ENCODE data around the gene C1orf146.
"Not testable (repeated sequence)": the region's sequence is repeated elsewhere in the genome, so short reads cannot be mapped to it uniquely, and the experiment has no call there.

Gene C1orf146, protein sequence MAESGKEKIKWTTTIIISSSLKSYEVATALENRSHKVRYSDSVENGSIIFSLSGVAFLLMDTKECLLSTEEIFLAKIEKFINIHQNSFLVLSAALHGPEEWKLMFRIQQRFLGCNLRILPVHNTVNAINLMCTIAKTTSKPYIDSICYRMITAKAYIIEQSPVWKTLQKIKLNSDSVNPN

DNA sequence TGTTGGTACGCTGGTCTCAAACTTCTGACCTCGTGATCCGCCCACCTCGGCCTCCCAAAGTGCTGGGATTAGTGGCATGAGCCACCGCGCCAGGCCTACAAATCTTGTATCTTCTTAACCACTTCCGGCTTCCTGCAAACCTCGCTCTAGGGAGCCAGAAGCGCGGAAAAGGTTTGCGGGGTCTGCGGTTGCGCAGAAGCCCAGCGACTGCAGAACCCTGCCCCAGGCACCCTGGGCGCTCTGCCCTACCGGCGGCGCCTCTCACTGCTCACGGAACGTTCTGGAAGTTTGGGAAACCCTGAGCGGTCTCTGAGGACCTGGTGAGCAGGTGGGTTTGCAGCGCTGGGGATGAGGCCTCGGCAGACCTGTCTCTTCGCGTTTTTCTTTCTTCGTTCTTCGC lies at the start of gene C1orf146:
C1orf146 (plus strand) TSS at position 195 of the 400 bp plus-strand sequence. CDS start 13,506 bp downstream, outside the sequence.
- DNase-seq (ENCODE audit: low spot score) (no peak), FAIRE-seq (no peak)

DNA sequence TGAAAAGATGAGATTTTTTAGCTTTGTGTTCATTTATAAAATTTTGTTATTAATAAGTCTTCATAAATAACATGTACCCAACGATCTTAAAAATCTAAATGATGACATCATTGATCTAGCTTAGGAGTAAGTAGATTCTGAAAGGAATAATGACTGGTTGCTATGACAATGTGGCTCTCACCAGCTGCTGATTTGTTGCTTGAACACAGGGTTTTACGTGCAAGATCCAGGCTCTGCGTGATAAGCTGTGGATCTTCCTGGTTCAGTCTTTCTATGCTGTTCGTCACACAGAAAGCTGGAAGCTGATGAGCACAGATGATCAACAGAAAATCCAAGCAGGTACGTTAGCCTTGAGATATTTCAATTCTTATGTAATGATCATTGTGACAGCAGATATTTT lies 49.1 kb upstream of the C1orf146 start:
- DNase-seq (ENCODE audit: low spot score) (no peak), FAIRE-seq (no peak)

DNA sequence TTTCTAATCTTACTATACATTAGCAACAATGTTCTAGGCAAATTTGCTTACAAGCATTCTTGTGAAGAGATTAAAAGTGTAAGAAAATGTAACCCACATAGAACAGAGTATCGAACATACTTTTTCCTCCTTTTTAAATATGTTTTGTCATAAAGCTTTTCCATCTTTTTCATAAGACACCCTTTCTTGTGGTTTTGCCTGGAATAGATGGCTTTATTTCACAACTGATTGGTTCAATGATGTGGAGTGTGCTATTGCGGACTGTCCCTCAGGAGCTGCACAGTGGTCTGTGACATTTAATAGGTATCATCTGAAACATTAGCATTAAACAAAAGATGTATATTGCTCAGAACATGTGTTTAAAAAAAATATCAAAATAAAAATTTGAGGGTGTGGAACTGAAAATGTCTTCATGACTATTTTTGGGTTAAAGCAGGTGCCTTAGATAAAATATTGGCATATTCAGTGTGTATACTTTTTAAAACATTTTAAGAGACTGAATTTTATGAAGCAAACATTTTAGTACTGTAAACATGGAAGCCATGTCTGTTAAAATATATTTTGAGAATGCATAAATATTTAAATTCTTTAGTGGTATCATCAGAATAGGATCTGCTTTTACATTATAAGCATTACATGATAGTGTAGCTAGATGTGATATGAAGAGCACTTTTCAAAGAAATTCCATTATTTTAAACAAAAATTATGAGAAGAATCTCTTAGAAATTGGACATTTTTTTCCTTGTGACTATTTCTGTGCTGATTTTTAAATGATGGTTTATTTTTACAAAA lies 48.3 kb upstream of the C1orf146 start:
- FAIRE-seq (no peak), DNase-seq (ENCODE audit: low spot score) (no peak)

DNA sequence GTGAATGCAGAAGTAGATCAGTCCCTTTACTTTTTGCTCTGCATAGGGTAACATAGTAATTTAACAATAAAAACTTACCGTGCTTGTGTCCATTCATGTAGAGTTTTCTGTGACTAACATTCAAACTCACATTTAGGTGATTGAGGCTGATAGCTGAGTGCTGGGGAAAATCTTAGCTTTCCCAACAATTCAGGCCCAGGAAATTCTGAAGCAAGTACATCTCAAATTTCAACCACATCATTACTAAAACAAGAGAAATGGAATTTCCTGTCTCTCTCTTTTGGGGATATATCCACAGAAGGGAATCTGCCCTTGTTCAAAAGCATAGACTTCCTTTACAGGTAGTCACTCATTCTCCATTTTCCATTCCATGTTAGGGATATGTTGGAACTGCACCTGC lies 33.1 kb upstream of the C1orf146 start:
- no peak for FAIRE-seq

DNA sequence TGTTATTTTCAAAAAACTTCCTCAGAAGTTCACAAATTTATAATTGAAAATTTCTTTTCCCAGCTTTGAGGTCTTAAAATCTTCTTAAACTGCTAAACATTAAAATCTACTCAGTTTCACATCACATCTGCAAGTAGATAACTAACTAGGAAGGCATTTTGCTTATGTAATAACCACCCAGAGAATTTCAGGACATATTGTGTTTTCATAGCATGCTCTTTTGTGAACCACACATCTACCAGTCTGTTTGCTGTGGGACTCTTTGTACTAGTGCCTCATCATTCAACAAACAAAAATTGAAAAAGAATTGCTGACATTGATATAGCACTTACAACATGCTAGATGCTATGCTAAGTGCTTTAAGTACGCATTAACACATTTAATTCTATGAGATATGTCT lies 31.6 kb upstream of the C1orf146 start:
- no peak for DNase-seq (ENCODE audit: low spot score)
- FAIRE-seq: no peak

More for the DNA sequence above, 33.1 kb upstream of the C1orf146 start:
- peak; percentile 16 for DNase-seq (ENCODE audit: low spot score)

DNA sequence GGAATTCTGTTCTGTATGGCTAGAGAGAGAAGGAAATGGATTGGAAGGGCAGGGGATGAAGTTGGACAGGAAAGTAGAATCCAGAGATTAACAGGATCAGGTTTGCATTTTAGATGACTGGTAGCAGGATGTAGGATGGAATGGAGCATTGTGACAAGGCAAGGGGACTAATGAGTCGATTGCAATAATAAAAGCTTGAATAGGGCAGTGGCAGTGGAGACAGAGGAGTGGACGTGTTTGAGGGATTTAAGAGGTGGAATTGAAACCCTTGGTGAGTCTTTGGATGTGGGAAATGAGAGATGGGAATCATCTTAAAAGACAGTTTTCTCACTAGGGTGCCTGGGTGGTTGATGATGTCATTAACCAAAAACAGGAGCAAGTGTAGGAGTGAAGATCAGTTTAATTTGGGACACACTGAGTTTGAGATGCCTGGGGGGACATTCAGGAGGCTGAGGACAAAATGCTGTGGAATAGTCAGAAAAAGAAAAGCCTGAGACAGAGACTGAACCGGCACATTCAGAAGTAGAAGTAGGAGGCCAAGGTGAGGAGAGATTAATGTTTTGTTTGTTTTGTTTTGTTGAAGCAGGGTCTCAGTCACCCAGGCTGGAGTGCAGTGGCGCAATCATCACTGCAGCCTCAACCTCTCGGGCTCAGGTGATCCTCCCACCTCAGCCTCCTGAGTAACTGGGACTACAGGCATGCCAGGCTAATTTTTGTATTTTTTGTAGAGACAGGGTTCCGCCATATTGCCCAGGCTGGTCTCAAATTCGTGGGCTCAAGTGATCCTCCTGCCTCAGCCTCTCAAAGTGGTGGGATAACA lies 29.1 kb upstream of the C1orf146 start:
- FAIRE-seq (no peak), DNase-seq (ENCODE audit: low spot score) (no peak)

DNA sequence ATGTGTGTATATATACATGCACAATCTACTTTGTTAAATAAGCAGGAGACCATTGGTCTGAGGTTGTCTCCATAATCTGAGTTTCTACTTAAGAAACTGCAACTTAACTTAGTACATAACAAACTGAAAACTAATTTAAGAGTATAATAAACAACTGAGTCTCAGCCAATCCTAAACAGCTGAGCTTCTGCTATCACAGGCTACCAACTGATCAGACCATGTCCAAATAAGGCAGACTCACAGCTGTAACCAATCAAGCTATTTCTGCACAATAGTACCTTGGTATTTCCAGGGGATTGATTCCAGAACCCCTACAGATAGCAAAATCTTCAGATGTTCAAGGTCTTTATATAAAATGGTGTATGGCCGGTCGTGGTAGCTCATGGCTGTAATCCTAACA lies 26.0 kb upstream of the C1orf146 start:
- DNase-seq (ENCODE audit: low spot score) (no peak), FAIRE-seq (no peak)

DNA sequence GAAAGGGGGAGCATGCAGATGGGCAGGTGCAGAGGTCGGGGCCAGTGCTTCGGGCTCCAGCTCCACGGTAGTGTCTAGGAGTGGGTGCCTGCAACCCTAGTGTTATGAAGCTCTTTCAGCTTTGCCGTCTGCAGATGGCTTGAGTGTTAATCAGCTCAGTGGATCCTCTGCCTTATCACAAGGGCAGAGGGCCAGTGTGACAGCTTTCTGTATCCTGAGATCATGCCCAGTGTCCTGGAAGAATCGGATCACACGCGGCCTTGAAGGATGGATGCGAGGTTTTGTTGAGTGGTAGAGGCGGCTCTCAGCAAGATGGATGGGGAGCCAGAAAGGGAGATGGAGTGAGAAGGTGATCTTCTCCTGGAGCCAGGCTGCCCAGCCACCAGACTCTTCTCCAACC lies 25.5 kb upstream of the C1orf146 start:
- no peak for FAIRE-seq
- DNase-seq (ENCODE audit: low spot score): no peak

DNA sequence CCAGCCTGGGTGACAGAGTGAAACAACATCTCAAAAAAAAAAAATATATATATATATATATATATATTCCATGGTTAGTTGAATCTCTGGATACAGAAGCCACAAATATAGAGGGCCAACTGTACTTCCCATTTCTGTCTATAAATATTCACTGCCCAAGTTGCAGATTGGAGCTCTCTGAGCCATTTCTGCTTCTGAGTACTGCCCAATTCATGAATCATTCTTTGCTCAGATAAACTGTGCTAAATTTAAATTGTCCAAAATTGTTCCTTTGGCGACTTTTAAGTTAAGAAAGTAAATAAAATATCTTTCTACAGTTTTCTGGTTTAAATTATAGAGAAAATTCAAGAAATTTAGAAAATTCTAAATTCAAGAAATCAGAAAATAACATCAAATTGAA lies 23.2 kb upstream of the C1orf146 start:
- FAIRE-seq (no peak), DNase-seq (ENCODE audit: low spot score) (no peak)

DNA sequence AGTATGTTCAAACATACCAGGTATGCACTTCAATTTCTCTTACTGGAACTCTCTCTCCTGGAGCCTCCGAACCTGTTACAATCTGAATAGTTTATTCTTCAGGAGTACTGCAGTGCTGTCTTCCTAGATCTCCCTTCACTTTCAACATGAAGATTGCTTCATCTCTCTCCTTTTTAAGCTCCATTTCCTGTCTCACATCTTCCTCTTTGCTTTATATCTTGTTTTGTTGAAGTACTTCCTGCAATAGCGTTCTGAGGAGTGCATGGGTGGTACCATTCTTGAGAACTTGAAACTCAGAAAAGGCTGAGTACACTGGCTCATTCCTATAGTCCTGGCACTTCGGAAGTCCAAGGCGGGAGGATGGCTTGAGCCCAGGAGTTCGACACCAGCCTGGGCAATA lies 15.7 kb upstream of the C1orf146 start:
- FAIRE-seq (no peak), DNase-seq (ENCODE audit: low spot score) (no peak)

DNA sequence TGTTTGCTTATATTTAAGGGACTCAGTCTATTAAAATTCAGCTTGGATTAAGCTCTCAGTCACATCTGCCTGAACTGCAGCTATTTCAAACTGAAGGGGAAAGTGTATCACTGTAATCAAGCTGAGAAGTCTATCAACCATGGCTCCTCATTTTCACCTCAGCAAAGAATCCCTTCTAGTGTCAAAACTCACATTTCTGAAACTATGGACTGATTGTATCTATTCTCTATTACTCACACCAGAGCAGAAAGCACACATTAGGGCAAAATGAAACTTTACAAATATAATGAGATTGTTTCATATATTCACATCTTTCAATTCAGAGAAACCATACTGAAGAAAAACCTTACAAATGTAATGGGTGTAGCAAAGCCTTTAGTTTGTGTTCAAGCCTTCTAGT lies 14.6 kb upstream of the C1orf146 start:
- FAIRE-seq: no peak
- DNase-seq (ENCODE audit: low spot score): no peak

DNA sequence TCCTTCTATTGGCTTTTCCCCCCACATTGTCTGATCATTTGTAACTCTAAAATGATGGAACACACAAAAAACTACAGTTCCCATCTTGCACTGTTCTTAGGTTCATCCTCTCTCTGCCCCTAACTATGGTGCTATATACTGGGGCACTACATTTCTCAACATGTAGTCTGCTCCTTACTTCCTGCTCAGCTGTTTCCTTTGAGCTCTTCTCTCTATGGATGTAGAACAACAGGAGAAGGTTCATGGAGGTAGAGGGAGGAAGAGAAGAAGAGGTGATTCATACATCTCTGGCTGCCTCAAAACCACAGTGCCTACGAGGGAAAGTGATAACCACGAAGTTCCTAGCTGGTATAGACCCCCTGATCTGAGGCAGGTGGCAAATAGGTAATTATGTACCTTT lies 7.0 kb upstream of the C1orf146 start:
- no peak for FAIRE-seq
- DNase-seq (ENCODE audit: low spot score): no peak

DNA sequence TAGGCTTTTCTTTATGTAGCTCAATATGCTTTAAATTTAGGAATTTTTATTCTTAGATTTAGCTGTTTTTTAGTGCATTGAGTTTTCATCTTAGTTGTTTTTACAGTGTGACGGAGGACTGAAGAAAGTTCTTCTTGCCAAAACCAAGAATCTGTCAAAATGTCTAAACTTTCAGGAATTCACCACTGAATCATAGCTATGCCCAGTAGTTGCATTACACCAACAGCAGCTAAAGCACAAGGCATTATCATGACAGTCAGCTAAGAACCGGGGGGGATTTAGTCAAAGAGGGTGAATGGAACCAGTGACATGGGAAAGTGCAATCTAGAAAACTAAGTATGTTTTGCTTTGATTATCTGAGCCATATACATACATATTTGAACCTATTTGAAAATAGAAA lies 6.5 kb upstream of the C1orf146 start:
- no peak for DNase-seq (ENCODE audit: low spot score)
- FAIRE-seq: no peak

DNA sequence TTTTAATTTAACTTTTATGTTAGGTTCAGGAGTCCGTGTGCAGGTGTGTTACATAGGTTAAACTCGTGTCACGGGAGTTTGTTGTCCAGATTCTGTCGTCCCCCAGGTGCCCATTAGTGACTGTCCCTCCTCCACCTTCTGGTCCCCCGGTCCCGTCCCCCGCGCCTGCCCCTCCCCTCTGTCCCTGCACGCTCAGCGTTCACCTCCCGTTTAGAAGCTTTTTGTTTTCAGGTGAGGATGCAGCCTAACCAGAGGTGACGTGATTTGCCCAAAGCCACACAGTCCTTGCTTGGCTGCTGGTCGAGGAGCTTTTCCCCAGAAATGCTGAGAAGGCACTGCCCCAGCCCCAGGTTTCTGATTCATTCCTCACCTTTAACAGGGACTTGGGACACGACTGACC lies 844 bp downstream of the C1orf146 start:
- no peak for DNase-seq (ENCODE audit: low spot score)
- FAIRE-seq: no peak

DNA sequence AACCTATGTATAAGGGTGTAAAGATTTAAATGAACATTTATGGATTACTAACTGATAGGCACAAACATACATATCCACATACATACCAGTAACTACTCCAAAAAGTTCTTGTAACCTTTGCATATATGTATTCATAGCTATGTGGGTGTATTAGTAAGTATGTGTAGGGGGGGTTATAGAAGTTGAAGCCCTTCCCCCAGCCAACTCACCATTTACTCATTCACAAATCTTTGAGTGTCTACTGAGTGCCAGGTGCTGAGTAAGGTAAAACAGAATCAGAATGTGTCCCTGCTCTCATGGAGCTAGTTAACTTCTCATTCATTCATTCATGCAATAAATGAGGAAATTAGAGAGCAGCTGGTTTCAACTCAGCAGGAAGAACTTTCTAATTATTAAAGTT lies 1.3 kb downstream of the C1orf146 start:
- DNase-seq (ENCODE audit: low spot score) (no peak), FAIRE-seq (no peak)

DNA sequence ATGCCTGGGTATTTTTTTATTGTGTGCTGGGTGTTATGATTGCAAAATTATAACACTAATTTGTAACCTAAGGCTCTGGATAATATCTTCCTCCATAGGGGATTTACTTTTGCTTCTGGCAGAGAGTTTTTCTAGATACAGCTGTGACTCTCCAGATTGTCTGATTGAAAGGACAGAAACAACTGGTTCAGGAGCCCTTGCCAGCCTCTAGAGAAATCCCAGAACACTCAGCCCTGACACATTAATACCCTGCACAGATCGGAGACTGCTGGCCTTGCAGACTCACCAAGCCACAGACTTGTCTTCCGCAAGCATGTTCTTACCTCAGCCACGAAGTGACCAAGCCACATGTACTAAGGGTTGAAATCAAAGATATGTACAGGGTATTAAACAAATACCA lies 10.7 kb downstream of the C1orf146 start:
- no peak for FAIRE-seq

DNA sequence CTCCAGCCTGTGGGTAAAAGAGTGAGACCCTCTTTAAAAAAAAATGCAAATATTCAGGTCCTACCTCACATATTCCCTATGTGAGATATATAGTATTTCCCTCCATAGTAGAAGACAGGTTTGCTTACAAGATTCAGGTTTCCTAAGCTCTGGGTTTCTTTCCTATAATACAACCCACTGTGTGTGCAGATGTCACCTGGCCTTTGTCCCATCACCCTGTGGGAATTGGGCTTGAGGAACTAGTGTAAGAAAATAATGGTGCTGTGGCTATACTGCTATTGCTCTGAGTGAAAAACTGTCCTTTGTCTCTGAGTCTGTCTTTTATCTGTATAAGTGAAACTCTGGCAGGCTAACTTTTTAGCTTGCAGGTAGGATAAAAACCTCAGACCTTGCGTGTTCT lies 13.0 kb downstream of the C1orf146 start:
- DNase-seq (ENCODE audit: low spot score): no peak
- no peak for FAIRE-seq

More for the DNA sequence above, 10.7 kb downstream of the C1orf146 start:
- no peak for DNase-seq (ENCODE audit: low spot score)

DNA sequence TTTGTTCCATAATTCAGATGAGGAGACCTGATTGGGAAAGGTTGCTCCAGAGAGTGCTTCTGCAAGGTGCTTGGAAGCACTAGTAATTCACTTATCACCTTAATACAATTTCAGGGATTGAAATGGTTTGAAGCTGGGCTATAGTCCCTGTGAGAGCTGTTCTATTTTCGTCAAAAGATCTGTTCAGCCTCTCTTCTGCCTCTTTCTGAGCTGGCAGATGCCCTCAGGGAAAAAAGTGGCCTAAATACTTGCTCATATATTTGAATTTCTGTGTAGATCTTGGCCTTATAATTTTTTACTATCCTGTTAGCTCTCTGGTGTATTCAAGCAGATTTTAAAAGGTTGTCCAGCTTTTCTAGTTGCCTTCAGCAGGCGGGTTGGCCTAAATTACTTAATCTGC lies 22.3 kb downstream of the C1orf146 start:
- DNase-seq (ENCODE audit: low spot score) (no peak), FAIRE-seq (no peak)

DNA sequence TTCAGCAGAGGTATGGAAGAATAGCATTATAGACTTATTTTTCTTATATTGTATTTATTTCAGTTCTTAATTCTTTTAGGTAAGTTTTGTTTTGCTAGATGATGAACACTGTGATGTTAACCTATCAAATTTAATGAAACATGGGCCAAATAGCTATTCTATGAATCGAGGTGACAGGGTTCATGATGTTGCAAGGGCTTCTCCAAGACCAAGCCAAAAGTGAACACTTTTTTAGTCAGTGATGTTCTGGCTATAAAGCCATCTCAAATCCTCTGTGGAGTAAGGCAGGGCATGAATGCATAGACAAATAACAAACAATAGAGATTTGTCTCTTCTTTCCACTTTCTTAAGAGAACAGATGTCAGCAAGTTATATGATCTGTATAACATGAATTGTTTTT lies 26.7 kb downstream of the C1orf146 start:
- no peak for FAIRE-seq
- no peak for DNase-seq (ENCODE audit: low spot score)

DNA sequence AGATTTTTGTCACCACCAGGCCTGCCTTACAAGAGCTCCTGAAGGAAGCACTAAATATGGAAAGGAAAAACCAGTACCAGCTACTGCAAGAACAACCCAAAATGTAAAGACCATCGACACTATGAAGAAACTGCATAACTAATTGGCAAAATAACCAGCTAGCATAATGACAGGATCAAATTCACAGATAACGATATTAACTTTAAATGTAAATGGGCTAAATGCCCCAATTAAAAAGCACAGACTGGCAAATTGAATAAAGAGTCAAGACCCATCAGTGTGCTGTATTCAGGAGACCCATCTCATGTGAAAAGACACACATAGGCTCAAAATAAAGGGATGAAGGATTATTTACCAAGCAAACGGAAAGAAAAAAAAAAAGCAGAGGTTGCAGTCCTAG lies 37.0 kb downstream of the C1orf146 start:
- FAIRE-seq; DNase-seq (ENCODE audit: low spot score): not testable (repeated sequence)

DNA sequence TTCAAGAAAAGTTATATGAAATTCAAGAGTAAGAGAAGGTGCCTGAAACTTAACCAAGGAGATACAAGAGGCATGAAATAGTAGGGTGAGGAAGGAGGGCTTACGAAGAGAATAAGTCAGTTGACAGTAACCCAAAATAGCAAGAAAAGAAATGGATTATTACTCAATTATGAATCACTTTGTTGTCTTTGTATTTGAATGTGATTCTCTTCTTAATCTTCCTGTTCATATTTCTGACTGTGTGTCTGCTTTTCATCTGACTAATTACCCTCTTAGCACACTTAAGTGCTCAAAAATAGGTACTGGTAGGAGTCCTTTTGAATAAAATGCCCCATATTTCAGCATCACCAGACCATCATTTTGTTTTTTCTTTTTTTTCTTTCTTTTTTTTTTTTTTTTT lies 41.6 kb downstream of the C1orf146 start:
- DNase-seq (ENCODE audit: low spot score): no peak
- no peak for FAIRE-seq

DNA sequence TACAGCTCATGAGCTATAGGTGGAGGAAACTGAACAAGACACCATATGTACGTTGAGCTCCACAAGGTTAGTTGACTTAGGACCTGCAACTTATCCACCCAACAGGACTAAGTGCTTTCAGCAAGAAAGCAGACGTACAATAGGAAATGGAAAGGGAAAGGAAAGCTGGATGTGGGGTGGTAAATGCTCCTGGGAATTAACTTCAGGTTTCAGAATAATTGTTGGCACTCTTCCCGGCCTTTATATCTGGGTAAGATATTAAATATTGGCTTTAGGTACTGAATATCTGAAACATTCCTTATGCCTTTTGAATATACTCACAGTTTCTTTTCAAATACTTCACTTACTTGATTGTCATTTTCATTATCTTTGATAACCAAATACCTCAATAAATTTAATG lies 44.8 kb downstream of the C1orf146 start:
- FAIRE-seq: no peak
- DNase-seq (ENCODE audit: low spot score): no peak
